IMR-90 (cell line): ENCODE results near the gene GALK1. TPM values are rescaled to one million over a fixed set of nuclear protein-coding genes. Genes with fewer than 3 reads are reported as not detected.

Source experiments
- ATAC-seq: fragments of 200-7000 bp; cut with Tn5 transposase; 2 replicates; pipeline ENCODE4 v1.9.1; 2020; ENCODE audit warnings: low read depth, mild to moderate bottlenecking, moderate library complexity
- BruUV-seq: library from RNA; stranded (reverse); fragments of 400-500 nt; replicated peaks from 2 replicates; lab custom pipeline; 2021; lab: Mats Ljungman, UMichigan
- CTCF ChIA-PET: fragments of 300-600 bp; formaldehyde crosslinking; extraction: SDS; loops from one replicate; lab custom pipeline; 2021; ENCODE audit warnings: antibody characterized with exemption; lab: Yijun Ruan, JAX
- POLR2A ChIA-PET: fragments of 300-600 bp; sonication (Branson Sonifier 250); formaldehyde crosslinking; loops from one replicate; lab custom pipeline; 2022; ENCODE audit warnings: antibody characterized with exemption; ENCODE audit not compliant: unreplicated experiment; lab: Charles Lee
- DNase-seq: peaks from one replicate; pipeline ENCODE4 v3.0.0; 2013
- H2AFZ ChIP-seq: replicated peaks from 2 replicates; pipeline ENCODE3; 2013; ENCODE audit warnings: low read length, mild to moderate bottlenecking; ENCODE audit not compliant: poor library complexity
- H2AK5ac ChIP-seq: 2 replicates; pipeline ENCODE4 v1.6.1; 2013; ENCODE audit warnings: low read depth, low read length, inconsistent platforms
- H2AK9ac ChIP-seq: replicated peaks from 2 replicates; pipeline ENCODE3; 2013; ENCODE audit warnings: mild to moderate bottlenecking, low read depth, low read length, moderate library complexity; ENCODE audit not compliant: poor library complexity
- H2BK120ac ChIP-seq: 2 replicates; pipeline ENCODE4 v1.6.1; 2013; ENCODE audit warnings: low read depth, low read length, inconsistent platforms
- H2BK15ac ChIP-seq: 3 replicates; pipeline ENCODE4 v1.6.1; 2013; ENCODE audit warnings: low read depth, low read length, inconsistent platforms
- H2BK20ac ChIP-seq: 2 replicates; pipeline ENCODE4 v1.6.1; 2013; ENCODE audit warnings: low read depth, mild to moderate bottlenecking, inconsistent platforms, low read length, moderate library complexity
- H2BK5ac ChIP-seq: 2 replicates; pipeline ENCODE4 v1.6.1; 2013; ENCODE audit warnings: mild to moderate bottlenecking, low read depth, low read length, inconsistent platforms; ENCODE audit not compliant: poor library complexity, severe bottlenecking
- H3K14ac ChIP-seq: replicated peaks from 2 replicates; pipeline ENCODE4 v1.6.1; 2013; ENCODE audit warnings: low read depth, low read length, inconsistent platforms
- H3K18ac ChIP-seq: 2 replicates; pipeline ENCODE4 v1.6.1; 2013; ENCODE audit warnings: low read depth, low read length, control low read depth
- H3K23ac ChIP-seq: 2 replicates; pipeline ENCODE4 v1.6.1; 2013; ENCODE audit warnings: low read depth, low read length, inconsistent platforms
- H3K27ac ChIP-seq: 2 replicates; pipeline ENCODE4 v1.5.1; 2013; ENCODE audit warnings: mild to moderate bottlenecking, control low read depth, low read length; ENCODE audit not compliant: insufficient read depth
- H3K27me3 ChIP-seq: 2 replicates; pipeline ENCODE4 v1.6.1; 2013; ENCODE audit warnings: low read length; ENCODE audit not compliant: control insufficient read depth, insufficient read depth
- H3K36me3 ChIP-seq: 2 replicates; pipeline ENCODE4 v1.6.1; 2013; ENCODE audit warnings: low read length, mixed read lengths; ENCODE audit not compliant: control insufficient read depth, insufficient read depth
- H3K4ac ChIP-seq: 2 replicates; pipeline ENCODE4 v1.6.1; 2013; ENCODE audit warnings: low read depth, low read length, inconsistent platforms
- H3K4me1 ChIP-seq: 2 replicates; pipeline ENCODE4 v1.6.1; 2013; ENCODE audit warnings: low read length, mixed read lengths; ENCODE audit not compliant: control insufficient read depth, insufficient read depth
- H3K4me2 ChIP-seq: 2 replicates; pipeline ENCODE4 v1.6.1; 2013; ENCODE audit warnings: low read depth, mild to moderate bottlenecking, control low read depth, low read length, moderate library complexity
- H3K4me3 ChIP-seq: 2 replicates; pipeline ENCODE4 v1.5.1; 2013; ENCODE audit warnings: low read depth, mild to moderate bottlenecking, control low read depth, low read length, moderate library complexity; ENCODE audit not compliant: insufficient read depth
- H3K56ac ChIP-seq: 2 replicates; pipeline ENCODE4 v1.6.1; 2013; ENCODE audit warnings: low read length, inconsistent platforms; ENCODE audit not compliant: insufficient read depth; ENCODE audit errors: extremely low read depth
- H3K79me1 ChIP-seq, 2 experiments: 2 replicates each; pipeline ENCODE4 v1.6.1; 2013; ENCODE audit warnings: low read length in 2 of 2, inconsistent platforms in 1 of 2, low read depth in 1 of 2
- H3K9ac ChIP-seq: 2 replicates; pipeline ENCODE4 v1.6.1; 2013; ENCODE audit warnings: low read depth, low read length, control low read depth
- H3K9me1 ChIP-seq: 2 replicates; pipeline ENCODE4 v1.6.1; 2013; ENCODE audit warnings: low read length, inconsistent platforms; ENCODE audit not compliant: insufficient read depth
- H3K9me3 ChIP-seq: 2 replicates; pipeline ENCODE4 v1.6.1; 2013; ENCODE audit warnings: low read length; ENCODE audit not compliant: control insufficient read depth, insufficient read depth
- H4K20me1 ChIP-seq: 2 replicates; pipeline ENCODE4 v1.6.1; 2013; ENCODE audit warnings: low read length, inconsistent platforms; ENCODE audit not compliant: insufficient read depth
- H4K5ac ChIP-seq: 2 replicates; pipeline ENCODE4 v1.6.1; 2013; ENCODE audit warnings: mild to moderate bottlenecking, low read depth, low read length, control low read depth
- H4K8ac ChIP-seq, 2 experiments: 2 replicates each; pipeline ENCODE4 v1.6.1; 2013; ENCODE audit warnings: low read depth in 2 of 2, low read length in 2 of 2, control low read depth in 1 of 2, inconsistent platforms in 1 of 2
- H4K91ac ChIP-seq: 2 replicates; pipeline ENCODE4 v1.6.1; 2013; ENCODE audit warnings: low read depth, low read length, inconsistent platforms; ENCODE audit not compliant: insufficient read depth
- BHLHE40 ChIP-seq: fragments of 150-350 bp; IDR thresholded peaks from 2 replicates; pipeline ENCODE4 v1.6.1; 2016; ENCODE audit warnings: mild to moderate bottlenecking, low read depth, low read length
- SMC3 ChIP-seq: fragments of 150-350 bp; IDR thresholded peaks from 2 replicates; pipeline ENCODE4 v1.6.1; 2016; ENCODE audit warnings: low read depth, mild to moderate bottlenecking, antibody characterized with exemption, low read length, moderate library complexity
- WGBS, 2 experiments: methylation state at CpG; one replicate each; pipeline versions ENCODE4 v1.1.5 to v1.1.7; 2013; ENCODE audit warnings: missing lambda C conversion rate in 2 of 2; ENCODE audit not compliant: insufficient read length in 1 of 2; ENCODE audit errors: extremely low coverage in 2 of 2; 5-methylcytosine and 5-hydroxymethylcytosine counted together
- dilution Hi-C: fragments of 300-500 bp; cut with HindIII; formaldehyde crosslinking; loops from one replicate; pipeline ENCODE4 v1.14.3; 2018; ENCODE audit warnings: low sequenced_read_pairs; ENCODE audit not compliant: unreplicated experiment
- in situ Hi-C: fragments of 300-500 bp; cut with MboI; formaldehyde crosslinking; loops from 3 replicates; pipeline ENCODE4 v1.14.3; 2019; ENCODE audit warnings: low sequenced_read_pairs, inconsistent platforms, mixed read lengths
- intact Hi-C: fragments of 100-400 bp; cut with micrococcal nuclease; formaldehyde crosslinking; loops from 2 replicates; pipeline ENCODE4 v1.10.0; 2022
- polyA plus RNA-seq, 3 experiments: library from polyadenylated mRNA; depleted of rRNA; stranded (reverse); fragments of >200 nt; gene quantifications; 2 replicates each; pipeline ENCODE4 v1.2.3, GENCODE V29; 2012; ENCODE audit warnings: low replicate concordance in 1 of 3
- total RNA-seq: library from RNA; depleted of rRNA; stranded (reverse); fragments of >200 nt; gene quantifications from 2 replicates; pipeline ENCODE4 v1.2.3, GENCODE V29; 2012

Gene GALK1
- total and polyA plus RNA-seq, 2 of the 4 experiments (the other 2 are of a cell fraction), result 19.9 to 21.9 TPM

DNA sequence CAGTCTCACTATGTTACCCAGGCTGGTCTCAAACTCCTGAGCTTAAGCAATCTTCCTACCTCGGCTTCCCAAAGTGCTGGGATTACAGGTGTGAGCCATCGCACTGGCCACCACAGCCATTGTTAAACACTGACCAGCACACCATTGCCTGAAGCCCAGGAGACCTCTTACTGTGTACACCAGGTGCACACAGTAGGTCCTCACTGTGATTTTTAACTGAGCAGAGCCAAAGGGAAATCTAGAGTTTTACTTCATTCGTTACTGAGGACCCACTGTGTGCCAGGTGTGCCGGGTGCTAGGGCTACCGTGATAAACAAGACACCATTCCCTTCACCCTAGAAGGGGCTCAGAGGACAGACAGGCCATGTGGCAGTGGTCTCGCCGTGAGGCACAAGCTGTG lies 39.5 kb downstream of the GALK1 start:
- Histone ChIP-seq H2BK20ac (no peak overlapping the region), H3K9me3 (no peaks in the 10 kb centered on the region), H3K4me3 (no peak overlapping the region), H3K14ac (no peak overlapping the region), H3K4ac (no peak overlapping the region), H4K20me1 (no peaks in the 10 kb centered on the region), H2AK5ac (no peak overlapping the region), H3K18ac (no peak overlapping the region), H3K4me1 (no peaks in the 10 kb centered on the region), H2BK120ac (no peak overlapping the region), H2BK15ac (no peak overlapping the region), H3K79me1 (no peaks in the 10 kb centered on the region), H3K23ac (no peak overlapping the region), H3K4me2 (no peak overlapping the region), H3K27ac (no peak overlapping the region), H2AFZ (no peak overlapping the region), H3K9ac (no peak overlapping the region), H3K9me1 (no peaks in the 10 kb centered on the region), H3K36me3 (no peaks in the 10 kb centered on the region), H3K56ac (no peak overlapping the region), H2AK9ac (peak overlapping the region; percentile 37), H4K8ac (no peak overlapping the region), H2BK5ac (no peak overlapping the region), H4K91ac (no peak overlapping the region), H3K27me3 (peaks cover 46% of the 10 kb centered on the region), H4K5ac (no peak overlapping the region)
- CTCF ChIA-PET, result no interaction called here
- in situ Hi-C loops, result no loop called here
- POLR2A ChIA-PET, result no interaction called here
- ATAC-seq, result no peak
- intact Hi-C loops, result no loop called here
- 72% methylated on average over 2 of the region's 7 CpGs; no CpG with 5 or more reads in 1 of the 2 experiments for WGBS, 2 experiments
- dilution Hi-C loops, result no loop called here
- no peak for DNase-seq
- no TSS peak for BruUV-seq
- no peak for TF ChIP-seq BHLHE40
- no peak for TF ChIP-seq SMC3
